Activated naive CD4-positive, alpha-beta T cell treated with anti-CD3 and anti-CD28 coated beads for 36 hours (primary cell): ENCODE results near the gene FAM186B. TPM values are rescaled to one million over a fixed set of nuclear protein-coding genes. Genes with fewer than 3 reads are reported as not detected.

ENCODE experiments used
- CTCF ChIA-PET: fragments of 350-600 bp; sonication (Branson Sonifier 250); formaldehyde crosslinking; loops from one replicate; lab custom pipeline; 2021; ENCODE audit warnings: antibody characterized with exemption; lab: Charles Lee
- DNase-seq: peaks from one replicate; pipeline ENCODE4 v3.0.0-alpha.2; 2020
- H3K27ac Mint-ChIP-seq: one replicate; pipeline ENCODE4 v1.8.0; 2021; ENCODE audit warnings: mild to moderate bottlenecking, mixed read lengths
- H3K27me3 Mint-ChIP-seq: one replicate; pipeline ENCODE4 v1.8.0; 2021; ENCODE audit warnings: low read depth, mixed read lengths
- H3K36me3 Mint-ChIP-seq: one replicate; pipeline ENCODE4 v1.8.0; 2021; ENCODE audit warnings: low read depth, mixed read lengths
- H3K4me1 Mint-ChIP-seq: one replicate; pipeline ENCODE4 v1.8.0; 2021; ENCODE audit warnings: low read depth, mixed read lengths
- H3K4me3 Mint-ChIP-seq: one replicate; pipeline ENCODE4 v1.8.0; 2021; ENCODE audit warnings: mild to moderate bottlenecking, moderate library complexity, mixed read lengths
- H3K9me3 Mint-ChIP-seq: one replicate; pipeline ENCODE4 v1.8.0; 2021; ENCODE audit warnings: mixed read lengths
- intact Hi-C: fragments of 100-400 bp; cut with micrococcal nuclease; formaldehyde crosslinking; loops from one replicate; pipeline ENCODE4 v1.15.1; 2023
- total RNA-seq, 2 experiments: library from RNA; stranded (reverse); gene quantifications; one replicate each; pipeline ENCODE4 v1.2.3, GENCODE V29; 2021

Gene FAM186B
- total RNA-seq, 2 experiments from 2014 or later, result 0.12 TPM; not detected in 1

GRCh38 chr12:49563951-49564685 lies 41.3 kb downstream of the FAM186B start:
- Mint-ChIP-seq H3K27me3 (no peaks in the 10 kb centered on the region), H3K27ac (no peak overlapping the region), H3K36me3 (peaks cover 30% of the 10 kb centered on the region), H3K4me3 (no peak overlapping the region), H3K4me1 (peaks cover 36% of the 10 kb centered on the region), H3K9me3 (no peaks in the 10 kb centered on the region)
- DNase-seq, result no peak
- CTCF ChIA-PET, result interaction anchor here (0.6 to 1.7 kb wide), 5 partner anchors 10 to 275 kb away, joined by 3 to 5 read pairs (median 4); no protein-coding TSS in a partner anchor
- intact Hi-C loops, result no loop called here

- peaks cover 28% of the 10 kb centered on the region for H3K4me1 Mint-ChIP-seq
- no peaks in the 10 kb centered on the region for H3K27me3 Mint-ChIP-seq
- intact Hi-C loops, result no loop called here
- CTCF ChIA-PET, result no interaction called here
- no peak overlapping the region for H3K4me3 Mint-ChIP-seq
- no peak overlapping the region for H3K27ac Mint-ChIP-seq
- no peak for DNase-seq
- peaks cover 32% of the 10 kb centered on the region for H3K36me3 Mint-ChIP-seq
- no peaks in the 10 kb centered on the region for H3K9me3 Mint-ChIP-seq
Observed at GRCh38 chr12:49562831-49563230, 42.6 kb downstream of the FAM186B start.

- Mint-ChIP-seq H3K36me3 (peaks cover 32% of the 10 kb centered on the region), H3K27me3 (no peaks in the 10 kb centered on the region), H3K4me1 (peaks cover 28% of the 10 kb centered on the region), H3K9me3 (no peaks in the 10 kb centered on the region), H3K27ac (no peak overlapping the region), H3K4me3 (no peak overlapping the region)
- intact Hi-C loops, result no loop called here
- CTCF ChIA-PET, result interaction anchor here (1.7 kb wide), 1 partner anchor 10 kb away, joined by 4 read pairs; no protein-coding TSS in a partner anchor
- DNase-seq, result no peak
Observed at GRCh38 chr12:49562233-49562632, 43.2 kb downstream of the FAM186B start.

GRCh38 chr12:49560695-49561094 lies 44.7 kb downstream of the FAM186B start:
- H3K4me1 Mint-ChIP-seq, result peaks cover 14% of the 10 kb centered on the region
- H3K4me3 Mint-ChIP-seq, result no peak overlapping the region
- H3K27me3 Mint-ChIP-seq, result no peaks in the 10 kb centered on the region
- CTCF ChIA-PET, result interaction anchor here (1.7 kb wide), 1 partner anchor 11 kb away, joined by 4 read pairs; no protein-coding TSS in a partner anchor
- H3K9me3 Mint-ChIP-seq, result no peaks in the 10 kb centered on the region
- intact Hi-C loops, result no loop called here
- H3K27ac Mint-ChIP-seq, result no peak overlapping the region
- H3K36me3 Mint-ChIP-seq, result peaks cover 34% of the 10 kb centered on the region
- no peak for DNase-seq

GRCh38 chr12:49559011-49559675 lies 46.3 kb downstream of the FAM186B start:
- Mint-ChIP-seq H3K27me3 (no peaks in the 10 kb centered on the region), H3K36me3 (peaks cover 28% of the 10 kb centered on the region), H3K4me1 (peaks cover 5% of the 10 kb centered on the region), H3K9me3 (no peaks in the 10 kb centered on the region), H3K4me3 (no peak overlapping the region), H3K27ac (no peak overlapping the region)
- intact Hi-C loops, result no loop called here
- CTCF ChIA-PET, result interaction anchor here (0.9 kb wide), 1 partner anchor 8 kb away, joined by 3 read pairs; no protein-coding TSS in a partner anchor
- no peak for DNase-seq

GRCh38 chr12:49558526-49558925 lies 46.9 kb downstream of the FAM186B start:
- intact Hi-C loops, result no loop called here
- Mint-ChIP-seq H3K4me3 (no peak overlapping the region), H3K4me1 (peaks cover 5% of the 10 kb centered on the region), H3K36me3 (peaks cover 22% of the 10 kb centered on the region), H3K27me3 (no peaks in the 10 kb centered on the region), H3K27ac (no peak overlapping the region), H3K9me3 (no peaks in the 10 kb centered on the region)
- no peak for DNase-seq
- CTCF ChIA-PET, result no interaction called here

- H3K27ac Mint-ChIP-seq, result no peak overlapping the region
- H3K36me3 Mint-ChIP-seq, result peaks cover 22% of the 10 kb centered on the region
- CTCF ChIA-PET, result no interaction called here
- H3K4me3 Mint-ChIP-seq, result no peak overlapping the region
- no peaks in the 10 kb centered on the region for H3K27me3 Mint-ChIP-seq
- intact Hi-C loops, result no loop called here
- H3K9me3 Mint-ChIP-seq, result no peaks in the 10 kb centered on the region
- DNase-seq, result no peak
- H3K4me1 Mint-ChIP-seq, result peaks cover 5% of the 10 kb centered on the region
Observed at GRCh38 chr12:49557917-49558215, 47.6 kb downstream of the FAM186B start.

GRCh38 chr12:49557187-49557916 lies 48.1 kb downstream of the FAM186B start:
- Mint-ChIP-seq H3K27ac (no peak overlapping the region), H3K4me1 (peaks cover 5% of the 10 kb centered on the region), H3K9me3 (no peaks in the 10 kb centered on the region), H3K27me3 (no peaks in the 10 kb centered on the region), H3K36me3 (peaks cover 20% of the 10 kb centered on the region), H3K4me3 (no peak overlapping the region)
- CTCF ChIA-PET, result interaction anchor here (0.5 to 1.1 kb wide), 2 partner anchors 10 to 79 kb away, joined by 3 read pairs; no protein-coding TSS in a partner anchor
- DNase-seq, result no peak
- intact Hi-C loops, result no loop called here

- H3K4me1 Mint-ChIP-seq, result peaks cover 5% of the 10 kb centered on the region
- peaks cover 15% of the 10 kb centered on the region for H3K36me3 Mint-ChIP-seq
- no peaks in the 10 kb centered on the region for H3K27me3 Mint-ChIP-seq
- H3K27ac Mint-ChIP-seq, result no peak overlapping the region
- intact Hi-C loops, result no loop called here
- no peak for DNase-seq
- H3K9me3 Mint-ChIP-seq, result no peaks in the 10 kb centered on the region
- CTCF ChIA-PET, result interaction anchor here (0.5 to 1.1 kb wide), 2 partner anchors 10 to 80 kb away, joined by 3 read pairs; no protein-coding TSS in a partner anchor
- H3K4me3 Mint-ChIP-seq, result no peak overlapping the region
Observed at GRCh38 chr12:49556391-49557186, 48.9 kb downstream of the FAM186B start.

GRCh38 chr12:49555631-49556390 lies 49.6 kb downstream of the FAM186B start:
- no peak for DNase-seq
- intact Hi-C loops, result no loop called here
- Mint-ChIP-seq H3K4me1 (peaks cover 2% of the 10 kb centered on the region), H3K27ac (no peak overlapping the region), H3K9me3 (no peaks in the 10 kb centered on the region), H3K27me3 (no peaks in the 10 kb centered on the region), H3K36me3 (peaks cover 13% of the 10 kb centered on the region), H3K4me3 (no peak overlapping the region)
- CTCF ChIA-PET, result interaction anchor here (1.1 to 4.5 kb wide), 2 partner anchors 80 to 197 kb away, joined by 3 to 23 read pairs; no protein-coding TSS in a partner anchor

GRCh38 chr12:49554266-49554665 lies 51.2 kb downstream of the FAM186B start:
- no peaks in the 10 kb centered on the region for H3K27me3 Mint-ChIP-seq
- CTCF ChIA-PET, result interaction anchor here (0.8 to 4.5 kb wide), 12 partner anchors 9 to 286 kb away, joined by 3 to 23 read pairs (median 4); partner anchors contain the start of genes PRPF40B and PRPH
- H3K27ac Mint-ChIP-seq, result no peak overlapping the region
- H3K4me1 Mint-ChIP-seq, result no peaks in the 10 kb centered on the region
- H3K4me3 Mint-ChIP-seq, result no peak overlapping the region
- H3K9me3 Mint-ChIP-seq, result no peaks in the 10 kb centered on the region
- intact Hi-C loops, result no loop called here
- no peak for DNase-seq
- H3K36me3 Mint-ChIP-seq, result peaks cover 5% of the 10 kb centered on the region
